Mucosa of descending colon (tissue), 3 donors: ENCODE results near the gene LCLAT1. TPM values are rescaled to one million over a fixed set of nuclear protein-coding genes. Genes with fewer than 3 reads are reported as not detected.
"Not testable (repeated sequence)": the region's sequence is repeated elsewhere in the genome, so short reads cannot be mapped to it uniquely, and the experiment has no call there.

Source experiments
- ATAC-seq: fragments of 200-7000 bp; cut with Tn5 transposase; one replicate; pipeline ENCODE4 v1.9.1; 2020; ENCODE audit warnings: mild to moderate bottlenecking, moderate library complexity
- DNase-seq, 3 donors: peaks; one replicate each; pipeline ENCODE4 v3.0.0-alpha.2; 2020
- H3K36me3 ChIP-seq: fragments of 200-600 bp; one replicate; pipeline ENCODE4 v1.8.0; 2021; ENCODE audit warnings: low read depth, mild to moderate bottlenecking
- H3K4me1 ChIP-seq: fragments of 200-600 bp; one replicate; pipeline ENCODE4 v1.8.0; 2021; ENCODE audit warnings: low read depth, mild to moderate bottlenecking
- H3K4me3 ChIP-seq: fragments of 200-600 bp; one replicate; pipeline ENCODE4 v1.8.0; 2021; ENCODE audit warnings: mild to moderate bottlenecking
- H3K9me3 ChIP-seq: fragments of 200-600 bp; one replicate; pipeline ENCODE4 v1.8.0; 2021; ENCODE audit warnings: mild to moderate bottlenecking
- CTCF ChIP-seq: fragments of 200-600 bp; IDR thresholded peaks from one replicate; pipeline ENCODE4 v1.8.0; 2022; ENCODE audit warnings: antibody characterized with exemption, mild to moderate bottlenecking
- intact Hi-C, 2 donors: fragments of 100-400 bp; cut with DNase I in 1 of 2; cut with micrococcal nuclease in 1 of 2; formaldehyde crosslinking; loops; one replicate each; pipeline versions ENCODE4 v1.11.0 to v1.11.1; 2022; cut with DNase I, micrococcal nuclease
- total RNA-seq, 3 donors: library from RNA; stranded (reverse); fragmentation: NEBNext Ultra II Directional in 2 of 3; extraction: Animal tissue kit (Norgen Biotek cat#: 25700) in 2 of 3; gene quantifications; one replicate each; pipeline versions ENCODE4 v1.2.1 to v1.2.4, GENCODE V29; 2021 to 2023
- donor health status: DM: no; HTN: no; CAD: no; lungs with moderate emphysema.
- donor health status: DM: no; HTN: no; CAD: no.
- donor health status: DM: no; HTN: yes; CAD: no.

The LCLAT1 gene
- total RNA-seq, 3 donors from 2014 or later = 18.1 to 27.1 (median 22.2) TPM

GRCh38 chr2:30502310-30502709, 55.3 kb downstream of the LCLAT1 start:
- Histone ChIP-seq H3K4me1 (no peaks in the 10 kb centered on the region), H3K36me3 (no peaks in the 10 kb centered on the region), H3K4me3 (no peak overlapping the region), H3K9me3 (peaks cover 28% of the 10 kb centered on the region)
- DNase-seq = no peak
- TF ChIP-seq CTCF = no peak
- no peak for ATAC-seq
- intact Hi-C loops = no loop called here

- no peaks in the 10 kb centered on the region for H3K4me1 ChIP-seq
- DNase-seq = no peak
- H3K36me3 ChIP-seq = no peaks in the 10 kb centered on the region
- peaks cover 27% of the 10 kb centered on the region for H3K9me3 ChIP-seq
- no peak overlapping the region for H3K4me3 ChIP-seq
- intact Hi-C loops = no loop called here
- ATAC-seq = peak; percentile 45
- no peak for TF ChIP-seq CTCF
These were observed 56.1 kb downstream of the LCLAT1 start for GRCh38 chr2:30503007-30503694.

- no peak for DNase-seq
- Histone ChIP-seq H3K4me1 (no peaks in the 10 kb centered on the region), H3K4me3 (no peak overlapping the region), H3K36me3 (no peaks in the 10 kb centered on the region), H3K9me3 (peaks cover 23% of the 10 kb centered on the region)
- ATAC-seq = no peak
- intact Hi-C loops = no loop called here
- TF ChIP-seq CTCF = no peak
These were observed 56.6 kb downstream of the LCLAT1 start for GRCh38 chr2:30503695-30504052.

- no peak for TF ChIP-seq CTCF
- ATAC-seq (no peak), DNase-seq (no peak)
- no peak overlapping the region for H3K4me3 ChIP-seq
- intact Hi-C loops = no loop called here
- H3K4me1 ChIP-seq = no peaks in the 10 kb centered on the region
- H3K36me3 ChIP-seq = no peaks in the 10 kb centered on the region
- H3K9me3 ChIP-seq = peaks cover 21% of the 10 kb centered on the region
These were observed 57.7 kb downstream of the LCLAT1 start for GRCh38 chr2:30504731-30505130.

GRCh38 chr2:30505500-30506180, 58.6 kb downstream of the LCLAT1 start:
- no peak for DNase-seq
- Histone ChIP-seq H3K36me3 (no peaks in the 10 kb centered on the region), H3K4me3 (no peak overlapping the region), H3K4me1 (no peaks in the 10 kb centered on the region), H3K9me3 (peaks cover 12% of the 10 kb centered on the region)
- ATAC-seq = no peak
- intact Hi-C loops = no loop called here
- TF ChIP-seq CTCF = no peak

- H3K9me3 ChIP-seq, H3K4me3 ChIP-seq, intact Hi-C loops, ATAC-seq, H3K36me3 ChIP-seq, H3K4me1 ChIP-seq, DNase-seq: not testable (repeated sequence)
These were observed 60.4 kb downstream of the LCLAT1 start for GRCh38 chr2:30507460-30507859.
